K562 (cell line): ENCODE measurements around the gene IL20RB. TPM values are rescaled to one million over a fixed set of nuclear protein-coding genes. Genes with fewer than 3 reads are reported as not detected.

ENCODE experiments used
- ATAC-seq: fragments of 200-7000 bp; cut with Tn5 transposase; 3 replicates; pipeline ENCODE4 v1.9.1; 2020; ENCODE audit warnings: moderate library complexity
- BruUV-seq: library from RNA; stranded (reverse); fragments of 400-500 nt; replicated peaks from 2 replicates; lab custom pipeline; 2021; lab: Mats Ljungman, UMichigan
- CTCF ChIA-PET: fragments of 300-600 bp; formaldehyde crosslinking; extraction: SDS; loops from one replicate; lab custom pipeline; 2021; ENCODE audit warnings: low intra/inter-chr PET ratio; lab: Yijun Ruan, JAX
- POLR2A ChIA-PET: fragments of 300-600, 350-650 bp; sonication (Branson Sonifier 250); formaldehyde crosslinking; extraction: SDS; loops from one replicate; lab custom pipeline; 2021; ENCODE audit warnings: antibody characterized with exemption, inconsistent platforms; lab: Yijun Ruan, JAX
- DNase-seq, 4 experiments: peaks; one replicate each; pipeline versions ENCODE4 v3.0.0 to v3.0.0-alpha.2; 2011 to 2018; ENCODE audit warnings: low spot score in 3 of 4, mixed read lengths in 3 of 4; ENCODE audit errors: extremely low read depth in 1 of 4
- FAIRE-seq: peaks from 2 replicates; lab custom pipeline; 2011; peaks lifted over from hg19 to GRCh38; lab: Jason Lieb, UNC
- H2AFZ ChIP-seq: 2 replicates; pipeline ENCODE4 v1.6.0; 2011; ENCODE audit warnings: low read depth, low read length, control low read depth, inconsistent platforms
- H3K27ac ChIP-seq: fragments of 200-600 bp; 3 replicates; pipeline ENCODE4 v1.8.0; 2011; ENCODE audit warnings: low read depth, mild to moderate bottlenecking, control low read depth, inconsistent platforms, low read length, moderate library complexity, mixed read lengths; ENCODE audit errors: extremely low read depth
- H3K27me3 ChIP-seq, 2 experiments: fragments of 300-600 bp in 1 of 2; 2 replicates in 1 of 2; 3 replicates in 1 of 2; pipeline versions ENCODE4 v1.6.0 to v1.8.0; 2011; ENCODE audit warnings: inconsistent platforms in 2 of 2, low read length in 2 of 2, mild to moderate bottlenecking in 1 of 2, mixed read lengths in 1 of 2, moderate library complexity in 1 of 2; ENCODE audit not compliant: control insufficient read depth in 2 of 2, insufficient read depth in 2 of 2
- H3K36me3 ChIP-seq: fragments of 300-600 bp; 3 replicates; pipeline ENCODE4 v1.8.0; 2011; ENCODE audit warnings: mild to moderate bottlenecking, low read length, inconsistent platforms; ENCODE audit not compliant: control insufficient read depth, insufficient read depth
- H3K4me1 ChIP-seq, 2 experiments: fragments of 200-600 bp in 1 of 2; replicated peaks in 1 of 2; 2 replicates in 1 of 2; 3 replicates in 1 of 2; pipeline versions ENCODE4 v1.5.1 to v1.8.0; 2011; ENCODE audit warnings: inconsistent platforms in 2 of 2, low read length in 2 of 2, mild to moderate bottlenecking in 1 of 2, mixed read lengths in 1 of 2, moderate library complexity in 1 of 2; ENCODE audit not compliant: control insufficient read depth in 2 of 2, insufficient read depth in 2 of 2
- H3K4me2 ChIP-seq: 2 replicates; pipeline ENCODE4 v1.6.1; 2011; ENCODE audit warnings: low read length, control low read depth, inconsistent platforms, mixed read lengths; ENCODE audit not compliant: insufficient read depth
- H3K4me3 ChIP-seq: fragments of 200-600 bp; sonication (generic), shearing (Covaris generic); 2 replicates; pipeline ENCODE4 v1.5.1; 2016; ENCODE audit warnings: control low read depth, inconsistent platforms
- H3K79me2 ChIP-seq: fragments of 200-600 bp; 3 replicates; pipeline ENCODE4 v1.8.0; 2011; ENCODE audit warnings: low read length, inconsistent platforms; ENCODE audit not compliant: control insufficient read depth, insufficient read depth
- H3K9ac ChIP-seq, 2 experiments: 2 replicates each; pipeline versions ENCODE4 v1.6.0 to v1.6.1; 2011; ENCODE audit warnings: low read depth in 2 of 2, low read length in 2 of 2, control low read depth in 1 of 2, inconsistent platforms in 1 of 2, mild to moderate bottlenecking in 1 of 2, mixed read lengths in 1 of 2; ENCODE audit not compliant: insufficient read depth in 1 of 2
- H3K9me1 ChIP-seq: one replicate; pipeline ENCODE4 v1.6.0; 2011; ENCODE audit warnings: inconsistent platforms, mild to moderate bottlenecking, low read length, moderate library complexity; ENCODE audit not compliant: control insufficient read depth, insufficient read depth
- H3K9me3 ChIP-seq: replicated peaks from 2 replicates; pipeline ENCODE4 v1.5.1; 2011; ENCODE audit warnings: low read depth, low read length, inconsistent platforms; ENCODE audit not compliant: control insufficient read depth, insufficient read depth
- H4K20me1 ChIP-seq: replicated peaks from 2 replicates; pipeline ENCODE4 v1.6.1; 2011; ENCODE audit warnings: low read length, inconsistent platforms, mixed read lengths; ENCODE audit not compliant: control insufficient read depth, insufficient read depth
- HMGXB4 ChIP-seq: sonication (generic); formaldehyde crosslinking; IDR thresholded peaks from 2 replicates; pipeline ENCODE4 v1.8.1; 2023; ENCODE audit warnings: mild to moderate bottlenecking, missing genetic modification reagents
- HNRNPL ChIP-seq: fragments of 200-400 bp; formaldehyde crosslinking; IDR thresholded peaks from 2 replicates; pipeline ENCODE4 v1.6.1; 2017; ENCODE audit warnings: low read depth, mild to moderate bottlenecking, low read length
- JUND ChIP-seq, 2 experiments: IDR thresholded peaks; 2 replicates in 1 of 2; 3 replicates in 1 of 2; pipeline ENCODE4 v1.6.1; 2011; ENCODE audit warnings: borderline replicate concordance in 2 of 2, low read depth in 2 of 2, low read length in 2 of 2, improper control_type of control experiment in 1 of 2, missing biosample characterization in 1 of 2, missing genetic modification characterization in 1 of 2, missing genetic modification reagents in 1 of 2
- MAFG ChIP-seq: fragments of 450-650 bp; conservative IDR thresholded peaks from 2 replicates; pipeline ENCODE4 v1.6.1; 2016; ENCODE audit warnings: missing genetic modification characterization, missing compliant biosample characterization
- NFE2 ChIP-seq: IDR thresholded peaks from 2 replicates; pipeline ENCODE4 v1.6.1; 2014; ENCODE audit warnings: antibody characterized with exemption, low read depth
- PHF8 ChIP-seq: fragments of 200-600 bp; sonication (generic); IDR thresholded peaks from 2 replicates; pipeline ENCODE4 v1.6.1; 2012; ENCODE audit warnings: mixed run types, mild to moderate bottlenecking, inconsistent platforms, low read length, moderate library complexity, borderline replicate concordance
- SMARCA4 ChIP-seq: fragments of 450-650 bp; IDR thresholded peaks from 2 replicates; pipeline ENCODE4 v1.6.1; 2016
- ZNF23 ChIP-seq: fragments of 250-450 bp; sonication (Bioruptor Pico); IDR thresholded peaks from 2 replicates; pipeline ENCODE4 v1.4.0; 2020; ENCODE audit warnings: mild to moderate bottlenecking
- ZNF696 ChIP-seq: fragments of 250-450 bp; sonication (Bioruptor Pico); conservative IDR thresholded peaks from 2 replicates; pipeline ENCODE4 v1.4.0; 2020; ENCODE audit warnings: mild to moderate bottlenecking, moderate library complexity
- WGBS: fragments of 100-300 bp; shearing (Covaris generic); methylation state at CpG from one replicate; pipeline ENCODE4 v1.1.6; 2016; ENCODE audit warnings: low coverage, mixed read lengths; ENCODE audit not compliant: insufficient coverage; ENCODE audit errors: missing lambda C conversion rate; 5-methylcytosine and 5-hydroxymethylcytosine counted together
- in situ Hi-C: fragments of 300-500 bp; cut with MboI; formaldehyde crosslinking; loops from 4 replicates; pipeline ENCODE4 v1.15.0; 2018; ENCODE audit warnings: inconsistent platforms, mixed read lengths
- intact Hi-C: fragments of 100-400 bp; cut with micrococcal nuclease; formaldehyde crosslinking; loops from 2 replicates; pipeline ENCODE4 v1.14.2; 2022
- polyA plus RNA-seq, 8 experiments: library from polyadenylated mRNA; depleted of rRNA in 4 of 8; stranded (reverse) in 5 of 8; unstranded in 3 of 8; fragments of >200 nt; fragmentation: Nextera tagmentation in 2 of 8; fragmentation: Illumina TruSeq in 1 of 8; extraction: Ambion mirVana in 2 of 8; extraction: Trizol in 1 of 8; gene quantifications; 2 replicates each; pipeline versions ENCODE4 v1.2.1 to v1.2.3, GENCODE V29; 2011 to 2014; ENCODE audit warnings: inconsistent platforms in 1 of 8, missing spikeins in 1 of 8
- total RNA-seq, 7 experiments: library from RNA; depleted of rRNA in 6 of 7; stranded (reverse); fragments of >200 nt in 6 of 7; fragmentation: Illumina TruSeq in 2 of 7; extraction: Trizol in 2 of 7; gene quantifications; 2 replicates each; pipeline versions ENCODE4 v1.2.1 to v1.2.3, GENCODE V29; 2011 to 2021; ENCODE audit warnings: low replicate concordance in 1 of 7
- TF ChIP-seq, protein P1 (sequence below): IDR thresholded peaks from 2 replicates; pipeline ENCODE4 v1.6.1; 2011; ENCODE audit not compliant: insufficient read length; ENCODE audit errors: extremely low read depth

The IL20RB gene
- total and polyA plus RNA-seq, 9 of the 15 experiments (the other 6 are each of a cell fraction or from before 2014, with no cell fraction given): 0.77 to 9.9 (median 6.1) TPM

DNA sequence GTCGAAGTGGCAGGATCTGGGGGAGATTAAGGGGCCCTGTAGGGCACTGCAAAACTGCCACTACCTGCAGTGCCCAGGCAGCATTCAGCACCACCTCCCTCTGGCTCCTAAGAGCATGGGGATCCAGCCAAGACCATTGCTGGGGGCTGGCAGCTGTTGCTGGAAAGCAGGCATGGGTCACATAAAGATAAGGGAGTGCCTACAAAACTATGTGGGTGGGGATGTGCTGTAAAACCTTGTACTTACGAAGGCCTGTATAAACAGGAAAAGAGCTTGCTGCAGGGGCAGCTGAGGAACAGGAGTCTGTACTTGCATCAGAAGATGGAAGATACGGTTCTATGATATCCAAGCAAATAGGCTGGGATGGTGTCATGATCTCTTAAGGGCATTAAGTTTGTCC, 27.1 kb downstream of the IL20RB start:
- FAIRE-seq: no peak
- no peaks in the 10 kb centered on the region for H3K79me2 ChIP-seq
- H3K36me3 ChIP-seq: no peaks in the 10 kb centered on the region
- no peaks in the 10 kb centered on the region for H3K9me3 ChIP-seq
- ATAC-seq: no peak
- no peak for DNase-seq
- H3K9me1 ChIP-seq: no peaks in the 10 kb centered on the region
- H2AFZ ChIP-seq: no peak overlapping the region
- intact Hi-C loops: no loop called here
- H3K27ac ChIP-seq: no peak overlapping the region
- TF ChIP-seq ZNF23 (CRISPR knock-in tag) (no peak), JUND (IDR thresholded peaks at IDR 0.05; ENCODE audit: borderline replicate concordance, low read depth, low read length) (no peak), JUND (tag; IDR thresholded peaks at IDR 0.05; ENCODE audit: borderline replicate concordance, low read depth, low read length) (no peak), ZNF696 (CRISPR knock-in tag) (no peak), PHF8 (no peak), SMARCA4 (no peak), HMGXB4 (no peak), NFE2 (no peak), MAFG (no peak), HNRNPL (no peak)
- TF ChIP-seq, protein P1, sequence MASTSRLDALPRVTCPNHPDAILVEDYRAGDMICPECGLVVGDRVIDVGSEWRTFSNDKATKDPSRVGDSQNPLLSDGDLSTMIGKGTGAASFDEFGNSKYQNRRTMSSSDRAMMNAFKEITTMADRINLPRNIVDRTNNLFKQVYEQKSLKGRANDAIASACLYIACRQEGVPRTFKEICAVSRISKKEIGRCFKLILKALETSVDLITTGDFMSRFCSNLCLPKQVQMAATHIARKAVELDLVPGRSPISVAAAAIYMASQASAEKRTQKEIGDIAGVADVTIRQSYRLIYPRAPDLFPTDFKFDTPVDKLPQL: no peak
- H4K20me1 ChIP-seq: no peaks in the 10 kb centered on the region
- H3K9ac ChIP-seq: no peak overlapping the region
- H3K27me3 ChIP-seq: no peaks in the 10 kb centered on the region
- no peaks in the 10 kb centered on the region; a peak in 1 of 5 replicates for H3K4me1 ChIP-seq
- in situ Hi-C loops: no loop called here
- CTCF ChIA-PET: no interaction called here
- POLR2A ChIA-PET: interaction anchor here (0.6 to 1.1 kb wide), 3 partner anchors 77 to 1450 kb away, joined by 3 read pairs; partner anchors contain the start of gene STAG1
- no TSS peak for BruUV-seq
- no peak overlapping the region for H3K4me2 ChIP-seq
- 53% methylated on average over 3 of the region's 3 CpGs for WGBS
- no peak overlapping the region for H3K4me3 ChIP-seq
